GM19239 (cell line): Measurements from ENCODE around the gene SYT7.
A peak's percentile ranks its signal among the peaks of the same experiment; 100 is the strongest.

Source experiments
- DNase-seq: peaks from one replicate; pipeline ENCODE4 v3.0.0; 2011; ENCODE audit warnings: low spot score; ENCODE audit not compliant: insufficient read length
- FAIRE-seq: peaks from 2 replicates; lab custom pipeline; 2011; peaks lifted over from hg19 to GRCh38; lab: Jason Lieb, UNC

SYT7 gene

DNA sequence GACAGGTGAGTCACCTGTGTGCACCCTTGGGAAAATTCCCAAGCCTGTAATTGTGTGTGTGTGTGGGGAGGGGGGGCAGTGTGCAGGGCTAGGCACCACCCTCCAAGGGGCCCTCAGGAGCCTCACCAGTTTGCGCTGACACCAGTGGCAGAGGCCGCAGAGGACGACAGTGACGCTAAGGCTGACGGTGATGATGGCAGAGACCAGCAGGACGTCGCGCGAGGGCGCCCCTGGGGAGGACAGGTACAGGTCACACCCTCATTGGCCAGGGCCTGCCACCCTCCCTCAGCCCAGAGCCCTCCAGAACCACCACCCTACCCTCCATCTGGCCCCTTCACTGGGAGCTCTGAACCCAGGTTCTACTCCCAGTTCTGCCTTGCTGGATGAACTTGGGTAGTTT lies 24.9 kb downstream of the SYT7 start:
- DNase-seq (no peak), FAIRE-seq (no peak)

DNA sequence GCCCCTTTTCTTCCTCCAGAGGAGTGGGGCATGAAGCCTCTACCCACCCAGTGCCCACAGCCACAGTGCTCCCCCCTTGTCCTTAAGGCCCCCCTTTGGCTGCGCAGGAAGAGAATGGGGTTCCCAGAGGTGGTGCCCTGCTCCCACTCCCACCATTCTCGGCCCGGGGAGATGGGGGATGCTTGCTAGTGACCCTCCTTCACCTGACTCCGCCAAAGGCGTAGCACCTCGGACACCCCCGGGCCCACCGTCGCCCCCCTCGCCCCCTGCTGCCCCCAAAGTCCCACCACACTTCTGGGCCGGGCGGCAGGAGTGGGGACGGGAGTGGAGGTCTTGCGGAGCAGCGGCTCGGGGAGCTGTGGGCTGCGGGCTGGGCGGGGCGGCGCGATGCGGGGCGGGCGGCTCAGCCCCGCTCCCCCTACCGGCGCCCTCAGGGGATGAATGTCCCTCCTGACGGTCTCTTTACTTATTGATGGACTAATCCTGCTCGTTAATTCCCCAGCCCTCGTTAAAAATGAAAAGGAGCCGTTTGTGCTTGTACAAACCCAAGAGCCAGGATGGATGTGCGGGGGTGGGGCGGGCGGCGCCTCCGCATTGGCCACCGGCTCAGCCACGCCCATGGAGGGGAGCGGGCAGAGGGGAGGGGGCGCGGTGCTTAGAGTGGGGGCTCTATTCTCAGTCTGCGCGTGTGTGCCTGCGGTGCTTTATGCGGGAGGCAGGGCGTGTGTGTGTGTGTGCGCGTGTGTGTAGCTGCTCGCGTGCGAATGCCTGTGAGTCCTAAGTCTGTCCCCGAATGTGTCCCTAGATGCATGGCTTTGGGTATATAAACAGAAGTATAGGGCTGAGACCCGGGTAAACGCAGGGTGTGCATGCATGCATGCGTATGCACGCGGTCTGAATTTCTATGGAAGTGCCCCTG lies 25.6 kb downstream of the SYT7 start:
- FAIRE-seq (no peak), DNase-seq (no peak)

DNA sequence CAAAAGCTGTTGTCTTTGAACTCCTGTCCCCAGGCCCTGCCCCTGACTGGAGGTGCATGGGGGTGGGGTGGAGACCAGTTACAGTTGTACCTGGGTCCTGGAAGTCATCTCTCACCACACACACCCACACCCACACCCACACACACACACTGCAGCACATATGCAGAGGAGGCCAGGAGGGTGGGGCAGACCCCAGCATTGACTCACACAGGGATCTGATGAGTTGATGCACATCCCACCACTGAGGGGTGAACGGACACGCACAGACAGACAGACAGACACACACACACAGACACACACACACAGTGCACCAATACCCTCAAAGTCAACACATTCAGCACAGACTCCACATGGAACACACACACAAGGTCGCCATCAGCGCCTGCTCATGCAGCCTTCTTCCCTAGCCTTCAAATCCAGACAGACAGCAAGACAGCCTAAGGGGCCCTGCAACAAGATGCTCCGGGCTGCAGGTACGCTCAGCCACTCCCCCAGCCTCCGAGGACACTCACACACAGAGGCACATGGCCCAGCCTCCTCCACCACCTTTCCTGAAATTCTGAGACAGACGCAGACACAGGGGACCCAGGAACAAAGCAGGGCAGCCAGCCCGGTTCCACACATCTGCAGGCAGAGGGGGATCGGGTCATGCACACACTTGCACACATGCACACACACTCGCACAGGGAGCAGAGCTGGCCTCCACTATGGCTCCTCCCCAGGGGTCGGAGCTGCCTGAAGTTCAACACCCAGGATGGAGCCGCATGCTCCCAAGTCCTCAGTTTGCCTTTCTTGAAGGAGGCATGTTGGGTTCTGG lies 26.5 kb downstream of the SYT7 start:
- FAIRE-seq (no peak), DNase-seq (no peak)

DNA sequence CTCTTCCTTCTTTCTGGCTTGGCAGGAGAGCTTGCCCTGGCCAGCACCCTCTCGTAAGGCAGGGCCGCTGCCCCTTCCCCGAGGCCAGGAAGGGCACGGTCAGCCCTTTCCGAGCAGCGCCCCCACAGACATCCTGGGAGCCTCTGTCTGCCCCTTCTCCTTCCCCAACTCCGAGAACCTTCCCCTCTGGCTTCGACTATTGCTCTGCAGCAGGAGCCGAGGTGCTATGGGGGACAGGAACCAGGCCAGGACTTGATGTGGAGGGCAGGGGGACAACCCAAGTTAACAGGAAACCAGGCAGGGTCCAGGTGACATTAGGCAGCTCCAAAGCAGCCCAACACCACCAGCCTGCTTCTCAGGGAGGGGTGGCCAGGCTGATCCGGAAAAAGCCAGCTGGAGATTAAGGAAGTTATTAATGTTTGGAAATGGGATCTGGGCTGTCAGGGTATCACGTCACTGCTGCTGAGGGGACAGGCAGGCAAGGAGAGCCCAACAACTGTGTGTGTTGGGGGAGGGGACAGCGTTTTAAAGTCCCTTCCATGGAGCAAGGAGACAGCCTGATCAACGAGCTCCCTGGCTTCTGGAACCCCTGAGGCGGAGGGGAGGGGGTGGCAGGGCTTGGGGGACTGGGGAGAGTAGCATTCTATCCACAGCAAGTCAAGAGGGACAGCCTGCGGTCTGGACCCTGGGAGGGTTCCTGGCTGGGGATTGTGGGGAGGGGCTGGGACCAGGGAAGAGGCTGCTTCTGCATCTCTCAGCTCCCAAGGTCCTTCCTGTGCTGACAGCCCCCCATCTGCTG lies 27.3 kb downstream of the SYT7 start:
- FAIRE-seq (no peak), DNase-seq (no peak)

DNA sequence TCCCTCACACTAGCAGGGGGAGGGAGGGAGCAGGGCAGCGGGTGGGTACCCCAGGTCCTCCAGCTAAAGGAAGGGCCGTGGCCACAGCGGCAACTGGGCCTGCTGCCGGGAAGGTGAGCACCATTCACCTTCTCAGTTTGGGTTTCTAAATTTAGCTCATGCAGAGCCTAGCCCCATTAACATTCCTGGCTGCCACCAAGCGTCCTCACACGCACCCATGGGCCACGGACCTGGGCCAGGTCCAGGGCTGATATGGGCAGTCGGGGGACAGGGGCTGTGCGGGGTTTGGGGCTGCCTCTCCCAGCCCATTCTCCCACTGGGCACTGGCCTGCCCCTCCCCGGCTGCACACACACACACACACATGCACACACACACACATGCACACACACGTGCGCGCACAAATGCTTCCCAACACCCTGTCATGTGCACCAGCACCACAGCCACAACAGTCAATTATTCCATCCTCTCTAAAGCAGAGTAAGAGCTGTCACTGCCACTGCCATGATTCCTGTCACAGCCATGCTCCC lies 28.7 kb downstream of the SYT7 start:
- DNase-seq (no peak), FAIRE-seq (no peak)

DNA sequence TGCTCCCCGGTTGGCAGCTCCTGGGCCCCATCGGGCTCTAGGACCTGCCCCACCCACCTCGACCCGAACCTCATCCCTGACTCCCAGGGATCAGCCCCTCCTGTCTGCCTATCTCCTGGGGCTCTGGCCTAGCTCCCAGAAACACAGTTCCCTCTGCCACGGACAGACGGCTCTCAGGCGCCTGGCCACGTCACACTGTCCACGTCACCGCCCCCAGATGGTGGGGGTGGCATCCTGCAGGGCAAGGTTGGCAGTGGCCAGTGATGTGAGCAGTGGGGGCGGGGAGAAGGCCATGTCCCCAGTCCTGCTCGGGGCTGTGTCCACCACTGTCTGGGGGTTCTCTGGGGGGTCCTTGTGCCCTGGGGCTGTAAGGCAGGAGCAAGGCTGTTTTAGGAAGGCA lies 29.2 kb downstream of the SYT7 start:
- DNase-seq (no peak), FAIRE-seq (no peak)

DNA sequence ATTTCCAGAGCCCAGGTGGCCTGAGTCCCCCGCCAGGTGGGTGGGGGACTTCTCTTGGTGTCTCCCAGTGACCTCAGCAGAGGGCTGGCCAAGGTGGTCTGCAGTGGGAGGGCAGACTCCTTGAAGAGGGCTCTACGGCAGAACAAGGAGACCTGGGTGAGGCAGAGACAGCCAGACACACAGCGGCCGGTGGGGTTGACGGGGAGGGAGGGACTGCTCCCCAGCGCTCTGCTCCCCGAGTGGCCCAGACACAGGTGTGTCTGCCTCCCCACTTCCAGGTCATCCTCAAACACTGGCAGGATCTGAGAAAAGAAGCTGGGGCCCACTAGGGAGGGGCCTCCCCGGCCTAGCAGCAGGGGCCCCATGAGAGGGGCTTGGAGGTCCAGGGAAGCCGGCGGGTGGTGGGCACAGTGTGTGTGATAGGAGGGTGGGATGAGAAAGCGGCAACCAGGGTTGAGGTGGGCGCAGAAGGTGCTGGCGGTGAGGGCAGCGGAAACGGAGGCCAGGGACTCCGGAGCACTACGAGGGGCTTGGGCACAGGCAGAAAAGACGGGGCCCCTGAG lies 30.1 kb downstream of the SYT7 start:
- FAIRE-seq (no peak), DNase-seq (no peak)

DNA sequence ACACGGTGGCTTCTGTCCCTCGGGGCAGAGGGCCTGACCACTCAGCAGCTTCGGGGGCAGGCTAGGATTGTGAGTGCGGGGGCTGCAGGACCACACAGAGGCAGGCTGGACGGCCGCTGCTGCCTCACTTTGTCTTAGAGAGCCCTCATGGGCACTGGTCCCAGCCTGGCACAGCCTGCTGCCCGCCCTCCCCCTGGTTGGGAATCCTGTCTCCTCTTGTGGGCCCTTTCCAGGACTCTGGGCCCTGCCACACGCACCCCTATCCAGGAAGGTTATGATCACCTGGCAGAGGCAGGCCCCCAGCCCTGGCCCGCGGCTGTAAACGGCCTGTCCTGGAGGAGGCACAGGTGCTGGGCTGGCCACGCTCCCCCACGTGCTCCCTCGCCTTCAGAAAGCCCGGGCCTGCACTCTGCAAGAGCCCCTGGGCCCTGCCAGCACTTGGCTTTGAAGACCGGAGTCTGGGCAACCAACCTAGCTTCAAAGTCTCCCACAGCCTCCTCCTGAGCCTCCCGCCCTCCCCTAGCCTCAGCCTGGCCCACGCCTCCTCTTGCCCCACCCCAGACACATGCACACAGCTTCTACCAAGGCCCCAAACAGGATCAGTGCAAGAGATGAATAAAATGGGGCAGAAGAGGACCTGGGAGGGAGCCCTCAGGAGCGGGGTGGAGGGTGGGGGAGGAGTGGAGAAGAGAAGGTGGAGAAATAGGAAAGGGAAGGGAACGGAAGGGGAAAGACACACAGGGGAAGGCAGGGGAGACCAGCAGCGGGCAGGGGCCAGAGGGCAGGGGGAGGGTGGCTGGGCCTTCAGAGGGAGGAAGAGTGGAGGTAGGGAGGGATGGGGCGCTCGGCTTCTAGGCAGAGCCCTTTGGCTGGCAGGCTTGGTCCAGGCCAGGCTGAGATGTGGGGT lies 31.0 kb downstream of the SYT7 start:
- DNase-seq (no peak), FAIRE-seq (no peak)

DNA sequence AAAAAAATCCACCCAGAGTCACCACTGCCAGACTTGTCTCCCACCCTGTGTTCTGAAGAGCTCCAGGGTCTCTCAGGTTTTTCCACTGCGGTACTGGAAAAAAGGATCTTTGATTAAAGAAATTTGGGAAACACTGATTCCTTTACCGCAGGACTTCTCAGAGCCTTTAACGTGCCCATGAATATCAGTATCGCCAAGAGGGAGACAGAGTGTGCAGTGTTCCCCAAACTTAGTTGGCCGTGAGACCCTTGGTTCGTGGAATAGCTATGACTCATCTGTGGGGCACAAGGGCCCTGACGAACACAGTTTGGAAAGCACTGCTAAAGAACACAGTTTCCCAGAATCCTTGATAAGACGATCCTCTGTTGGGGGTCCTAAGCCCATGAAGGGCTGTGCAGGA lies 31.7 kb downstream of the SYT7 start:
- FAIRE-seq (no peak), DNase-seq (no peak)

DNA sequence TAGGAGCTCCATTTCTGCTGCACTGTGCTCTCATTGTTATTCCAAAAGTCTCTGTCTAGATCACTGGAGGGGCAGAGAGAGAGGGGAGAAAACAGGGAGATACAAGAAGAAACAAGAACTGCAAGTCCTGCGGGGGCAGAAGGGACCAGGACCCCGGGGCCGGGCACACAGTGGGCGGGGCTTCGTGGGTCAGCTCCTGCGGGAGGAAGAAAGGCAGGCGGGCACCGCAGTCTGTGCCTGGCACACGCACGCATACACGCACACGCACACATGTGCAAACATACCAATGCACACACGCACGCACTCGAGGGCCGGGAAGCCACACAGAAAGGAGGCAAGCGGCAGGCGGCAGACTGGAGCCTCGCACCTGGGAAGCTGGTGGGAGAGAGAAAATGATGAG lies 33.6 kb downstream of the SYT7 start:
- no peak for DNase-seq
- FAIRE-seq, result no peak

DNA sequence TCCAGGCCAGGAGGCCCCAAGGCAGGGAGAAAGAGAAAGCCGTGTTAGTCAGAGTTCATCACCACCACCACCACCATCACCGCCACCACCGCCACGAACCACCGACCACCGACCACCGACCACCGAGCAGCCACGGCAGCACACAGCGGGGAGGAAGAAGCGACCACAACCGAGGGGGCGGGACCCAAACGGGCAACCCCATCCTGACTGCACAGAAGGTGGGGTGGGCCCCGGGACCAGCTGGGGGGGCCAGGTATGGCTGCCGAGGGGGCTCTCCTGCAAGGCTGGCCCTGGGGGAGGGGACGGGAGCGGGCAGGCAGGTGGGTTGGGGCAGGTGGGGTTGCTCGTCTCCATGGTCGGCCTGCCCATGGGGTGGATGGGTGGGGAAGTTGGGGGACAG lies 34.2 kb downstream of the SYT7 start:
- DNase-seq (no peak), FAIRE-seq (no peak)

DNA sequence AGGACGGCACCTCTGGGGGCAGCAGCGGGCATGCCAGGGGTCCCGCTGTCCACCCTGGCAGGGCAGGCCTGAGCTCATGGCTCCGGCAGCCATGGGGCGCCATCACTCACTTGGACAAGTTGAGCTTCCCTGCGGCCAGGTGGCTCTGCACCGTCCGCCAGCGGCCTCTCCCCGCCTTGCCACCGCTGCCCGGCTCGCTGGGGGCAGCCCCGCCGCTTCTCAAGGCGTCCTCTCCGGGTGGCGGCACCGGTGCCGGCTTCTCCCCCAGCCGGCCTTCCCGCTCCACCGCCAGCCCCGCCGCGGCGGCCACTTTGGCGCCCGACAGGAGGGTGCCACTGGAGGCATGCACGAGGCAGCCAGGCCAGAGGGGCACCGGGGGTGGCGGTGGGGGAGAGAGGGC lies 35.0 kb downstream of the SYT7 start:
- FAIRE-seq, result no peak
- DNase-seq, result no peak

DNA sequence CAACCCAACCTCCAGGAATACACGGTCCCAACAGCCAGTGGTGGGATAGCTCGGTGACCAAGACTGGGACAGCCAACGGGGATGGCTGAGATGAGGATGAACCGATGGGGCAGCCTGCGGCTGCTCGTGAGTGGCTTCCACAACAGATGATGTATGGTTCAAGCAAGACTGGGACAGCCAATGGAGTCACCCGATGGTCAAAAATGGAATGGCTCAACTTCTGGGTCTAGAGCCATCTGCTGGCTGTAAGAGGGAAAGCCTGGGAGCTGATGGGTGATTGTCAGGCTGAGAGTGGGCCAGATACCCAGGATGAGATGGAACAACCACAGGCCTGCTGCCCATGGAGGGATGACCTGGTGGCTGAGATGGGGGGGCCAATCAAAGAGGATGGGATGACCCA lies 35.5 kb downstream of the SYT7 start:
- no peak for FAIRE-seq
- peak; percentile 78 for DNase-seq

DNA sequence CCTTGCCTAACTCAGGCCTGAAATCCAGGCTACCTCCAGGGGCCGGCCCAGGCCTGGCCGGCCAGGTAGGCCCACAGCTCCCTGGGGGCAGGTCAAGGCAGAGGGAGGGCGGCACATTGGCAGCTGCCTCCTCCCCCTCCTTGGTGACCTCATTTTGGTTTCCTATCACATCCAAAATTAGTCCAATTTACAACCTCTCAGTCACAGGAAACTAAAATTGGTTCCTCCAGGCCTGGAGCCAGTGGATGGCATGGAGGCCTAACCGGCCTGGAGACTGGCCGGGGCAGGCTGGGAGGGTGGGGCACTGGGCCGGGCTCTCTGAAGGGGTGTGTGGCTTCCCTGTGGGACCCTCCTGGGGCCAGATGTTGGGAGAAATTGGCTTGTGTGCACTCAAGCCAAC lies 36.4 kb downstream of the SYT7 start:
- DNase-seq (no peak), FAIRE-seq (no peak)

DNA sequence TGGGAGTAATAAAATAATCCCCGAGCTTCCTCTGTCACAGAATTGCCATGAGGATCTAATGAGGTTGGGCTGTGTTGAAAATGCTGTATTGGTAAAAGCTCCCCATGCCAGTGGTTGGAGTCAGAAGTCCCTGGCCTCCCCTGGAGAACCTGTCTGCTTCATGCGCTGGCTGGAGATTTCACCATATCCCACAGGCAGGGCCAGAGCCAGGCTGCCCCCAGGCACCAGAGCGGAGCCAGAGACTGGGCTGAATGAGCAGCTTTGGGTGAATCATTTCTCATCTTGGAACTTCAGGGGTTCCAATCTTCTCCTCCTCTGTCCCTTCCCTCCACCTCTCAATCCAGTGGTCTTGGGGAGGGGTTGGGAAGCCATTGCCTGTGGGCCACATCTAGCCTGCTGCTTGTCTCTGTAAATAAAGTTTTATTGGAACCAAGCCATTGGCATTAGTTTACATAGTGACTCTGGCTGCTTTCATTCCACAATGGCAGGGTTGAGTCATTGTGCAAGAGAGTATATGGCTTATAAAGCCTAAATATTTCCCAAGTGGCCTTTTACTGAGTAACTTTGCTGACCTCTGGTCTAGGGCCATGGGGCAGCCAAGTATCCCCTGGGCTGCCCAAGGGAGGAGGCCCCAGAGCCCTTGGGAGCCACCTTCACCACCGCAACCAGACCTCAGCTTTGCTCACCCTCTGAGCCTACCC lies 37.1 kb downstream of the SYT7 start:
- DNase-seq (no peak), FAIRE-seq (no peak)

DNA sequence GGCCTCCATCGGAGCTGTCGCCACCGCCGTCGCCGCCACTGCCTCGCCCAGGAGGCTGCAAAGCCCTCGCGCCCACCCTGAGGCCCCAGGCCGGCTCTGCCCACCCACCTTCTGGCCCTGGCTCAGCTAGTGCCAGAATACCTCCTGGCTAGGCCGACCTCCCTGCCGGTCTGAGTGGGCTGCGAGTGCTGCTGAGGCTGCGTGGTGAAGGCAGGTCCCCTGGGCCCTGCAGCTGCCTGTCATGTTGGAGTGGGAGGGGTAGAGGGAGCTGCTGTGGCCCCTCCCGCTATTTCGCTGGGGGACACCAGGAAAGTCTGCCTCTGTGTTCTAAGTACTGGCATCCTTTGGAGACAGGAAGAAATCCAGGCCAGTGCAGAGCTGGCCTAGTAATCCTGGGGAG lies 38.2 kb downstream of the SYT7 start:
- FAIRE-seq, result no peak
- DNase-seq, result no peak

DNA sequence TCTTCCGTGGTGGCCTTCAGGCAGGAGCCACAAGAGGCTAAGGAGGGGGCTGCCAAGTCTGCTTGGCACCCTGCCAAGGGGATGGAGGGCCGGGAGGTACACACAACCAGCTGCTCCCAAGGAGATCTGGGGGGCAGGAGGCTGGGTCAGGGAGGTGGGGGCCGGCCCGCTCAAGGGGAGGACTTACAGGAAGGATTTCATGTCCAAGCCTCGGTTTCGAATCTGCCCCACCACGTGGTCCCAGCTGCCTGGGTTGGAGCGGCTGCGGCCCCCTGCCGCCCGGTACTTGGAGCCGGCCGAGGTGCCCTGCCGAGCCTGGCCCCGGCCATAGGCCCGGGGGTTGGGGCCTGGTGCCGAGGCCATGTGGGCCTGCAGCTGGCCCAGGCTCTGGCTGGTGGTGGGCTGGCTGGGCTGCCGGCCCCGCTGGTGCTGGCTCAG lies 38.8 kb downstream of the SYT7 start:
- DNase-seq, result no peak
- no peak for FAIRE-seq

DNA sequence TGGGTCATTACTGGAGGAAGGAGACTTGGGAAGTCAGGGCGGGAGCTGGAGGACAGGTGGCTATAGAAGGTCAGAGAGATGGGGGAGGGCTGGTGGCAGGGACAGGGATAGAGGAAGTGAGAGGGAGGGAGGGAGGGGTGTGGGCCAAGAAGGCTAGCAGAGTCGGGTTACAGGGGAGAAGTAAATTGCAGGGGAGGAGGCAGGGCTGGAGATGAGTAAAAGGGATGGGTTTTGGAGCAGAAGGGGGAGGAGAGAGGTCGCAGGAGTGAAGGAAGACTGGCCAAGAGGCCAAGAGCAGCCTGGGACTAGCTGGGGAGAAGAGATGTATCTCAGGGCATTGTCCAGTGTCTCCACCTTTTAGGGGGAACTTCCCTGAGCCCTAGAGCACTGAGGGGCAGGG lies 39.3 kb downstream of the SYT7 start:
- FAIRE-seq (no peak), DNase-seq (no peak)

DNA sequence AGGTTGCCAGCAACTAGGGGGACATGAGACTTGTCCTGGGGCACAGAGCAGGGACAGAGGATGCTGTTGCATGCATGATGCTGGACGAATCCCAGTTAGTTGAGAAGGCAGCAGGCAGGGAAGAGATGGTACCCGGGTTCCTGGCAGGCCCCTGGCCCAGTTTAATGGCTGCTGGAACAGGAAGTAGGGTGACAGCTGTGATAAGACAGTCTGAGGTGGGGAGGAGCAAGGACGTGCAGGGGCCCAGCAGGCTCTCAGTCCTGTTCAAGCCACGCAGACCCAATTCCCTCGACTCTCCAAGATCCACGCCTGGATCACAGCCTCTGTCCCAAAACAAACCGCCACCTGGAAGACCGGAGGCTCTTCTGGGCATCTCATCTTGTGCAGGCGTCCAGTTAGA lies 40.3 kb downstream of the SYT7 start:
- no peak for DNase-seq
- no peak for FAIRE-seq
